ENCODE results near the gene CD48. TPM values are rescaled to one million over a fixed set of nuclear protein-coding genes. Genes with fewer than 3 reads are reported as not detected.
A peak's percentile ranks its signal among the peaks of the same experiment; 100 is the strongest.

The CD48 gene
- total and polyA plus RNA-seq, 2 donors (not counting 1 experiment from before 2014, with no cell fraction given) = 252 to 428 TPM

- H3K4me2 ChIP-seq (replicated peaks; ENCODE audit: low read depth, low read length, poor library complexity, severe bottlenecking) = peak overlapping the region; percentile 59
- peak overlapping the region; percentile 94 for H3K27ac Mint-ChIP-seq
Measured at GRCh38 chr1:160704250-160704649, 7.4 kb downstream of the CD48 start.

More at GRCh38 chr1:160704250-160704649, 7.4 kb downstream of the CD48 start:
- peaks cover 67% of the 10 kb centered on the region for H3K4me1 Mint-ChIP-seq
- ATAC-seq (ENCODE audit: low read depth) = peak; percentile 51
- Histone ChIP-seq H3K79me2 (ENCODE audit: control insufficient read depth, insufficient read depth, low read length) (peaks cover 100% of the 10 kb centered on the region), H3K9me3 (ENCODE audit: control extremely low read depth in 1 of 3, control insufficient read depth in 2 of 3, insufficient read depth in 1 of 3, low read length in 2 of 3) (no peaks in the 10 kb centered on the region), H3K27me3 (replicated peaks in 1 of 4; ENCODE audit: control extremely low read depth in 1 of 4, control insufficient read depth in 3 of 4, insufficient read depth in 4 of 4, low read length in 3 of 4) (no peaks in the 10 kb centered on the region), H3K27ac (ENCODE audit: low read length in 2 of 2) (peak overlapping the region; percentile 5 to 95), H3K4me3 (ENCODE audit: control extremely low read depth in 1 of 5, extremely low read depth in 1 of 5, insufficient read depth in 1 of 5, low read depth in 2 of 5, low read length in 4 of 5) (peak overlapping the region in 2 of 5 experiments; percentile 22 to 99), H3K4me1 (ENCODE audit: control insufficient read depth in 2 of 2, insufficient read depth in 2 of 2, low read length in 2 of 2) (peaks cover 72 to 79% of the 10 kb centered on the region in 2 donors), H3K36me3 (replicated peaks in 1 of 2; ENCODE audit: control extremely low read depth in 1 of 2, control insufficient read depth in 1 of 2, extremely low read depth in 1 of 2, insufficient read depth in 2 of 2, low read length in 1 of 2) (peaks cover 1 to 44% of the 10 kb centered on the region in 2 experiments), H2AFZ (ENCODE audit: insufficient read depth, low read depth, low read length, poor library complexity, severe bottlenecking) (no peak overlapping the region), H3K9ac (ENCODE audit: low read length) (peak overlapping the region; percentile 36), H4K20me1 (ENCODE audit: control insufficient read depth, insufficient read depth, low read length, poor library complexity, severe bottlenecking) (peaks cover 26% of the 10 kb centered on the region)
- TF ChIP-seq CTCF (IDR thresholded peaks at IDR 0.05) (no peak), EZH2 (IDR thresholded peaks at IDR 0.05; ENCODE audit: borderline replicate concordance, insufficient read depth, low read depth, low read length, poor library complexity, severe bottlenecking) (no peak)
- no peaks in the 10 kb centered on the region for H3K9me3 Mint-ChIP-seq (ENCODE audit: insufficient read depth)
- CTCF ChIA-PET = interaction anchor here (0.6 to 7.9 kb wide), 7 partner anchors 10 to 286 kb away, joined by 3 to 62 read pairs (median 3); no protein-coding TSS in a partner anchor
- H3K27me3 Mint-ChIP-seq = no peaks in the 10 kb centered on the region
- DNase-seq = peak; percentile 74
- peak overlapping the region; percentile 87 for H3K4me3 Mint-ChIP-seq
- 10% methylated on average over 2 of the region's 4 CpGs for WGBS (ENCODE audit: insufficient coverage)
- POLR2A ChIA-PET = interaction anchor here (0.5 kb wide), 1 partner anchor 177 kb away, joined by 3 read pairs; no protein-coding TSS in a partner anchor
- intact Hi-C loops (cut with micrococcal nuclease) = no loop called here
